ENCODE measurements around the gene SGMS1. TPM values are rescaled to one million over a fixed set of nuclear protein-coding genes. Genes with fewer than 3 reads are reported as not detected.
A peak's percentile ranks its signal among the peaks of the same experiment; 100 is the strongest.

Gene SGMS1
- total and polyA plus RNA-seq, 3 donors from 2014 or later: 30.6 to 90.9 (median 63.2) TPM

DNA sequence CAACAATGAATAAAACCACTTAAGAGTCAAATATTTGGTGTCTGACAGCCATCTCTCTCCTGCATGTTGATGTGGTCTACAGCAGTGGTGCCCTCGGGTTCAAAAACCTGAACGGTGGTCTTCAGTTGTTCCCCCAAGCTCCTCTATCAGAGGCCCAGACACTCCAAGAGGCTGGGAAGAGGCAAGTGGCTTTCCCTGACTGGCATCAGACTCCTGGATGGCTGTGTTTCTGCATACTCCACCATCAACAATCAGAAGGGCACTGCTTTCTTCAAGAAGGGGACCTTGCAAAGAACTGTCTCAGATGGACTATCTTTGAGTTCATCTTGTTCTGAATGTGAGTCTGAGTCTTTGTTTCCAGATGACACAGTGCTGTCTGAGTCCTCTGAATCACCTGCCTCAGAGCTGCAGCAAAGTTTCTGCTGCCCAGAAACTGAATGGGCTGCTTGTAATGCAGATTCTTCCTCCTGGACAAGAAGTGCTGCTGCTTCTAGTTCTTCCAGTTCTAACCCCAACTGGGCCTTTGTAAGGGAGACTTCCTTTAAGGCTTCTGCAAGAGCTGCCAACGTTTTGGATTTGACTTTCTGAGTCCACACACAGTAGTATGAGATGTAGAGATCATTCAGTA is 5.9 kb upstream of the SGMS1 start:
- Histone ChIP-seq H3K9me3 (no peaks in the 10 kb centered on the region), H3K27ac (no peak overlapping the region), H3K4me1 (no peaks in the 10 kb centered on the region), H3K27me3 (no peaks in the 10 kb centered on the region), H3K36me3 (ENCODE audit: low read depth, missing control alignments) (no peaks in the 10 kb centered on the region), H3K4me3 (no peak overlapping the region)
- DNase-seq: no peak
- WGBS, 2 donors: 67 to 70% methylated on average over 3 of the region's 3 CpGs
- TF ChIP-seq, protein P1, sequence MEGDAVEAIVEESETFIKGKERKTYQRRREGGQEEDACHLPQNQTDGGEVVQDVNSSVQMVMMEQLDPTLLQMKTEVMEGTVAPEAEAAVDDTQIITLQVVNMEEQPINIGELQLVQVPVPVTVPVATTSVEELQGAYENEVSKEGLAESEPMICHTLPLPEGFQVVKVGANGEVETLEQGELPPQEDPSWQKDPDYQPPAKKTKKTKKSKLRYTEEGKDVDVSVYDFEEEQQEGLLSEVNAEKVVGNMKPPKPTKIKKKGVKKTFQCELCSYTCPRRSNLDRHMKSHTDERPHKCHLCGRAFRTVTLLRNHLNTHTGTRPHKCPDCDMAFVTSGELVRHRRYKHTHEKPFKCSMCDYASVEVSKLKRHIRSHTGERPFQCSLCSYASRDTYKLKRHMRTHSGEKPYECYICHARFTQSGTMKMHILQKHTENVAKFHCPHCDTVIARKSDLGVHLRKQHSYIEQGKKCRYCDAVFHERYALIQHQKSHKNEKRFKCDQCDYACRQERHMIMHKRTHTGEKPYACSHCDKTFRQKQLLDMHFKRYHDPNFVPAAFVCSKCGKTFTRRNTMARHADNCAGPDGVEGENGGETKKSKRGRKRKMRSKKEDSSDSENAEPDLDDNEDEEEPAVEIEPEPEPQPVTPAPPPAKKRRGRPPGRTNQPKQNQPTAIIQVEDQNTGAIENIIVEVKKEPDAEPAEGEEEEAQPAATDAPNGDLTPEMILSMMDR (IDR thresholded peaks at IDR 0.05): no peak
- no peak for TF ChIP-seq POLR2A (IDR thresholded peaks at IDR 0.05)
- intact Hi-C loops (cut with DNase I; ENCODE audit: low total_unique reads): loop anchor here (10.0 kb wide), 1 partner anchor 215 kb away; no protein-coding TSS in a partner anchor

DNA sequence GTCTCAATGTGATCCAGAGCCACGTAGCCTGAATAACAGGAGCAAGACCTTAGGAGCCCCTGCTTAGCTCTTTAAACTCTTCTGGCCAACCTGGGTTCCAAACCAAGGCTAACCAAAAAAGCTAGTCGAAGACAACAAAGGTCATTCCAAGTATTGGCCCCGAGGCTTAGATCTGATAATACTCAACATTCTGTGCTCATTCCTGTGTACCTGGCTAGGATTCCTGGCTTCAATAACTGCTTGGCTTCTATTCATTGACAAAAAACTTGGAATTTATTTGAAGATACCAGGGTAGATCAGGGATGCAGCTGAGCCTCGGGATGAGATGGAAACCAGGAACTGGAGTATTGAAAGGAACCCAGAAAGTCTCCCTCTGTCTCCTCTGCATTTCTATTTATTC is 4.1 kb upstream of the SGMS1 start:
- intact Hi-C loops (cut with DNase I; ENCODE audit: low total_unique reads): loop anchor here (10.0 kb wide), 1 partner anchor 213 kb away; no protein-coding TSS in a partner anchor
- H3K9me3 ChIP-seq: no peaks in the 10 kb centered on the region
- TF ChIP-seq, protein P1 (IDR thresholded peaks at IDR 0.05): no peak
- no peak for TF ChIP-seq POLR2A (IDR thresholded peaks at IDR 0.05)
- WGBS, 2 donors: 66 to 78% methylated on average over 4 of the region's 4 CpGs
- H3K4me3 ChIP-seq: no peak overlapping the region
- H3K4me1 ChIP-seq: no peaks in the 10 kb centered on the region
- no peaks in the 10 kb centered on the region for H3K36me3 ChIP-seq (ENCODE audit: low read depth, missing control alignments)
- no peaks in the 10 kb centered on the region for H3K27me3 ChIP-seq
- no peak overlapping the region for H3K27ac ChIP-seq
- no peak for DNase-seq

DNA sequence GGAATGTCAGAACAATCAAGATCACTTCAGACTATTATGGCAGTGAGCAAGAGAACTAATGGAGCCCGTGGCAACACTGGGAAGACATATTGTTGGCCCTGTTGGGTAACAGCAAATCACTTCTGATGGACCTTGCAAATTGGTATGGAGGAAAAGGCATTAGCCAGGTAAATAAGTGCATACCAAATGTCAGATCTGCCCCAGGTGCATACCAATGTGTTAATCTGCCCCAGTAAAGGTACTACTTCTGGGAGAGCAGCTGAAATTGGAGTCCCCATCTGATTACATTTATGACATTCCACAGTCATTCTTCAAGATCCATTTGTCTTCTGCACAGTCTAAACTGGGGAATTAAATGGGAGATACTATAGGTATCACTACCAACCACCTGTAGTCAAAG is 3.7 kb upstream of the SGMS1 start:
- TF ChIP-seq, protein P1 (IDR thresholded peaks at IDR 0.05): no peak
- TF ChIP-seq POLR2A (IDR thresholded peaks at IDR 0.05): no peak
- no peak for DNase-seq
- intact Hi-C loops (cut with DNase I; ENCODE audit: low total_unique reads): loop anchor here (10.0 kb wide), 1 partner anchor 213 kb away; no protein-coding TSS in a partner anchor
- Histone ChIP-seq H3K4me3 (no peak overlapping the region), H3K4me1 (no peaks in the 10 kb centered on the region), H3K27me3 (no peaks in the 10 kb centered on the region), H3K9me3 (no peaks in the 10 kb centered on the region), H3K27ac (no peak overlapping the region), H3K36me3 (ENCODE audit: low read depth, missing control alignments) (no peaks in the 10 kb centered on the region)
- WGBS, 2 donors: 95 to 100% methylated on average over 1 of the region's 1 CpG

GRCh38 chr10:50625649-50626132 is 1.9 kb upstream of the SGMS1 start:
- TF ChIP-seq, protein P1 (IDR thresholded peaks at IDR 0.05): no peak
- no peak for TF ChIP-seq POLR2A (IDR thresholded peaks at IDR 0.05)
- H3K4me3 ChIP-seq: peak overlapping the region; percentile 79 to 96
- H3K27ac ChIP-seq: peak overlapping the region; percentile 99 to 100
- H3K9me3 ChIP-seq: no peaks in the 10 kb centered on the region
- intact Hi-C loops (cut with DNase I; ENCODE audit: low total_unique reads): loop anchor here (10.0 kb wide), 1 partner anchor 211 kb away; no protein-coding TSS in a partner anchor
- peaks cover 2% of the 10 kb centered on the region for H3K4me1 ChIP-seq
- H3K27me3 ChIP-seq: no peaks in the 10 kb centered on the region
- H3K36me3 ChIP-seq (ENCODE audit: low read depth, missing control alignments): no peaks in the 10 kb centered on the region
- DNase-seq: no peak
- WGBS, 2 donors: 0 to 1% methylated on average over 6 of the region's 6 CpGs

Data from testis (tissue), 3 donors.